K562 treated with DMSO at 1 percent for 12 hours (cell line): ENCODE measurements around the gene CYP2C8. TPM values are rescaled to one million over a fixed set of nuclear protein-coding genes. Genes with fewer than 3 reads are reported as not detected.

Source experiments
- total RNA-seq: library from RNA; unstranded; fragments of 300-600 nt; gene quantifications from 2 replicates; pipeline ENCODE4 v1.2.3, GENCODE V29; 2022; ENCODE audit not compliant: insufficient read depth

The CYP2C8 gene
- total RNA-seq = not detected in 2 replicates

DNA sequence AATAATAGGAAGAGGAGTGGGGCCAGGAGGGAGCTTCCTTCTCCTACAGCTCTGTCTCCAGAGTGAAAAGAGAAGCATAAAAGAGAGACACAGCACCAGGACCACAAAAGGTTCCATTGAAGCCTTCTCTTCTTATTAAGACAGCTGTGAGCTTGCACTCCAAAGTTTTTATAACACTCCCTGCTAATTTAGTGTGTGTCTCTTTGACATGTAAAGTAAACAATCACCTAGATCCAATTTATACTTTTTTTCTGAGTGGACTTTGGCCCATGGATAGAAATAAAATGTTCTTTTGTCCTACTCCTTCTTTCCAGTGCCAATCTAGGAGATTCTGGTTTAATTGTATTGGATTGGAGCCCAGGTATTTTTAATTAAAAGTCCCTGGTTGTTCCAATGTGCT, at the start of gene CYP2C8:
TSS of gene CYP2C8 (minus strand) at position 212 of the 400 bp plus-strand sequence. CDS start at position 117, 95 bp downstream.

Other genes starting within 250 kb of the CYP2C8 start
- gene CYP2C9, start 130.8 kb downstream of the CYP2C8 start, total RNA-seq = not detected in 2 replicates
- gene ACSM6, start 124.7 kb upstream of the CYP2C8 start, total RNA-seq = not detected in 2 replicates
- gene PDLIM1, start 221.5 kb upstream of the CYP2C8 start, total RNA-seq = 86.0 and 115 TPM in 2 replicates